Testis (tissue), 3 donors: Measurements from ENCODE around the gene RPS17. TPM values are rescaled to one million over a fixed set of nuclear protein-coding genes. Genes with fewer than 3 reads are reported as not detected.

Experiments
- DNase-seq: peaks from one replicate; pipeline ENCODE4 v3.0.0-alpha.2; 2019
- H3K27ac ChIP-seq, 2 donors: fragments of 200-600 bp; sonication (generic); one replicate each; pipeline ENCODE4 v1.5.1; 2019
- H3K27me3 ChIP-seq: fragments of 200-600 bp; sonication (generic); one replicate; pipeline ENCODE4 v1.5.1; 2019
- H3K36me3 ChIP-seq: fragments of 200-600 bp; sonication (generic); one replicate; pipeline ENCODE4 v1.5.1; 2017; ENCODE audit warnings: low read depth; ENCODE audit errors: missing control alignments
- H3K4me1 ChIP-seq: fragments of 200-600 bp; sonication (generic); one replicate; pipeline ENCODE4 v1.5.1; 2019
- H3K4me3 ChIP-seq, 2 donors: fragments of 200-600 bp; sonication (generic); one replicate each; pipeline ENCODE4 v1.5.1; 2017 to 2019
- H3K9me3 ChIP-seq: fragments of 200-600 bp; sonication (generic); one replicate; pipeline ENCODE4 v1.5.1; 2017
- POLR2A ChIP-seq: fragments of 450-650 bp; IDR thresholded peaks from one replicate; pipeline ENCODE4 v1.6.1; 2017; ENCODE audit warnings: antibody characterized with exemption, mild to moderate bottlenecking, moderate library complexity
- WGBS, 2 donors: methylation state at CpG; one replicate each; pipeline ENCODE4 v1.1.5; 2018; 5-methylcytosine and 5-hydroxymethylcytosine counted together
- intact Hi-C: fragments of 100-400 bp; cut with DNase I; formaldehyde crosslinking; loops from one replicate; pipeline ENCODE4 v1.15.1; 2023; ENCODE audit warnings: low total_unique reads
- polyA plus RNA-seq: library from polyadenylated mRNA; stranded (reverse); fragments of 350-450 nt; fragmentation: Illumina TruSeq; extraction: RNeasy Lipid Tissue Mini Kit (QIAGEN cat#74804); gene quantifications from one replicate; pipeline ENCODE4 v1.2.3, GENCODE V29; 2014; ENCODE audit warnings: low read depth, low replicate concordance; ENCODE audit not compliant: insufficient read depth
- total RNA-seq, 2 donors: library from RNA; depleted of rRNA; stranded (reverse); fragments of >200 nt; gene quantifications; one replicate each; pipeline ENCODE4 v1.2.3, GENCODE V29; 2016
- TF ChIP-seq, protein P1 (sequence below), 3 experiments: fragments of 450-650 bp in 2 of 3; fragments of 200-600 bp in 1 of 3; sonication (generic) in 1 of 3; IDR thresholded peaks; one replicate each; pipeline ENCODE4 v1.5.1; 2016 to 2019; ENCODE audit warnings: antibody characterized with exemption in 3 of 3, mild to moderate bottlenecking in 2 of 3, moderate library complexity in 1 of 3

Gene RPS17
- total and polyA plus RNA-seq, 3 donors from 2014 or later: 567 to 995 (median 887) TPM

DNA sequence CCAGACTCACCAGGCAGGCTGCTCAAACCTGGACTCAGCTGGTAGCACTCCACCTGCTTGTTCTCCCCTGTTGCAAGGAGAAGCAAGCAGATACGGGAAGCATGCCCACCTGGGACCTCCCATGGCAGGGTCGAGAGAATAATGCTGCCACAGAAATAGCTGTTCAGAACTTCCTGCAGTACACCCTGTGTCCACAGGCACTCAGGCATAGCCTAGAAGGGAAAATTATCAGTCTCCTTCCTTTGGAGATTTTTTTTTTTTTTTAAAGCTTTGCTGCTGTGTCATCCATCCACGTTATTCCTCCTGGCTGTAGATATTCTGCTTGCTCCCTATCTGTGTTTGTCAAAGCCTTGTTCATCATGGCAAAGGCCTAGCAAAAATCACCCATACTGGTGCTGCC, 32.7 kb upstream of the RPS17 start:
- H3K36me3 ChIP-seq: no peaks in the 10 kb centered on the region
- no peak overlapping the region for H3K4me3 ChIP-seq
- intact Hi-C loops: no loop called here
- H3K9me3 ChIP-seq: no peaks in the 10 kb centered on the region
- H3K4me1 ChIP-seq: peaks cover 5% of the 10 kb centered on the region
- 56 to 67% methylated on average over 3 of the region's 3 CpGs for WGBS, 2 donors
- H3K27ac ChIP-seq: no peak overlapping the region
- no peak for DNase-seq
- no peaks in the 10 kb centered on the region for H3K27me3 ChIP-seq
- no peak for TF ChIP-seq POLR2A
- TF ChIP-seq, protein P1, sequence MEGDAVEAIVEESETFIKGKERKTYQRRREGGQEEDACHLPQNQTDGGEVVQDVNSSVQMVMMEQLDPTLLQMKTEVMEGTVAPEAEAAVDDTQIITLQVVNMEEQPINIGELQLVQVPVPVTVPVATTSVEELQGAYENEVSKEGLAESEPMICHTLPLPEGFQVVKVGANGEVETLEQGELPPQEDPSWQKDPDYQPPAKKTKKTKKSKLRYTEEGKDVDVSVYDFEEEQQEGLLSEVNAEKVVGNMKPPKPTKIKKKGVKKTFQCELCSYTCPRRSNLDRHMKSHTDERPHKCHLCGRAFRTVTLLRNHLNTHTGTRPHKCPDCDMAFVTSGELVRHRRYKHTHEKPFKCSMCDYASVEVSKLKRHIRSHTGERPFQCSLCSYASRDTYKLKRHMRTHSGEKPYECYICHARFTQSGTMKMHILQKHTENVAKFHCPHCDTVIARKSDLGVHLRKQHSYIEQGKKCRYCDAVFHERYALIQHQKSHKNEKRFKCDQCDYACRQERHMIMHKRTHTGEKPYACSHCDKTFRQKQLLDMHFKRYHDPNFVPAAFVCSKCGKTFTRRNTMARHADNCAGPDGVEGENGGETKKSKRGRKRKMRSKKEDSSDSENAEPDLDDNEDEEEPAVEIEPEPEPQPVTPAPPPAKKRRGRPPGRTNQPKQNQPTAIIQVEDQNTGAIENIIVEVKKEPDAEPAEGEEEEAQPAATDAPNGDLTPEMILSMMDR (IDR thresholded peaks at IDR 0.05): no peak

DNA sequence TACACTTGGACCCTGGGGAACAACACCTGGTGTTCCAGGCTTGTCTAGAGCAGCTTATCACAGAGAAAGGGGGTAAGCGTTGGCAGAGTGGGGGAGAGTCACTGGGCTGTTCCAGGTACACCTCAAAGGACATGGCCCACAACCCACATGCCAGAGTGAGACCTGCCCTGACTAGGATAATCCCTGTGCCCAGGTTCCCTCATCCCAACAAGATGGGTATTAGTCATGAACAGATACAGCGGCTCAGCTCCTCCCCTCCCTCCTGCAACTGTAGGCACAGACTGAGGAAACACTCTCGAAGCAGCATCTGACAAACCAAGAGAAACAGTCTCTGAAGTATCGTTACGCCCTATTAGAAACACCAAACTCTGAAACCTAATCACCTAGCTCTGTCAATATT, 32.1 kb upstream of the RPS17 start:
- Histone ChIP-seq H3K27me3 (no peaks in the 10 kb centered on the region), H3K4me3 (no peak overlapping the region), H3K9me3 (no peaks in the 10 kb centered on the region), H3K36me3 (no peaks in the 10 kb centered on the region), H3K27ac (peak overlapping the region in 1 of 2 donors; percentile 55), H3K4me1 (peaks cover 5% of the 10 kb centered on the region)
- no peak for DNase-seq
- TF ChIP-seq POLR2A: no peak
- TF ChIP-seq, protein P1 (IDR thresholded peaks at IDR 0.05): no peak
- 78 to 86% methylated on average over 5 of the region's 5 CpGs for WGBS, 2 donors
- intact Hi-C loops: no loop called here

DNA sequence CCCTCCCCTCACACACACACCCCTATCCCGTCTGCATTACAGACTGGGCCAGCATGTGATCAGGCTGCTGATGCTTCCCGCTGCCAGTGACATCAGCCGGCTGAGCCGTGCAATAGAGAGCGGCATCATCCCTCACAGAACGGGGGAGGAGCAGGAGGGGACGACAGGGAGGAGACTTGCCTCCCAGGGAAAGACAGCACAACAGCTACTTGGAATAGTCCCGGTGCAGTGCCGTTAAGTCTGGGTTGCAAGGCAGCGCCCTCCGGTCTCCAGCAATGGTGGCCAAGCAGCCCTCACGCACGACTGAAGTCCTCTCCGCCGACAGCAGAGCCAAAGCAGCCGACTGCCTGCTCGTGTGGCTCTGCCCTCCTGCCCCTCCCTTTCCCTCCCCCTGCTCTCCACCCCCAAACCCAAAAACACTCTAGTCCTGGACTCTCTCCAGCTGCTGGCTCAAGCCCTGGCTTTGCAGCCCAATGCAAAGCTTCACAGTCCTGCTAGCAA, 31.5 kb upstream of the RPS17 start:
- Histone ChIP-seq H3K27me3 (no peaks in the 10 kb centered on the region), H3K4me3 (peak overlapping the region in 1 of 2 donors; percentile 51), H3K9me3 (no peaks in the 10 kb centered on the region), H3K4me1 (peaks cover 5% of the 10 kb centered on the region), H3K27ac (peak overlapping the region; percentile 19 to 55), H3K36me3 (no peaks in the 10 kb centered on the region)
- 18 to 19% methylated on average over 11 to 17 of the region's 17 CpGs for WGBS, 2 donors
- TF ChIP-seq POLR2A: no peak
- TF ChIP-seq, protein P1 (IDR thresholded peaks at IDR 0.05): peak in 1 of 3 experiments; percentile 4
- DNase-seq: peak; percentile 83
- intact Hi-C loops: no loop called here

DNA sequence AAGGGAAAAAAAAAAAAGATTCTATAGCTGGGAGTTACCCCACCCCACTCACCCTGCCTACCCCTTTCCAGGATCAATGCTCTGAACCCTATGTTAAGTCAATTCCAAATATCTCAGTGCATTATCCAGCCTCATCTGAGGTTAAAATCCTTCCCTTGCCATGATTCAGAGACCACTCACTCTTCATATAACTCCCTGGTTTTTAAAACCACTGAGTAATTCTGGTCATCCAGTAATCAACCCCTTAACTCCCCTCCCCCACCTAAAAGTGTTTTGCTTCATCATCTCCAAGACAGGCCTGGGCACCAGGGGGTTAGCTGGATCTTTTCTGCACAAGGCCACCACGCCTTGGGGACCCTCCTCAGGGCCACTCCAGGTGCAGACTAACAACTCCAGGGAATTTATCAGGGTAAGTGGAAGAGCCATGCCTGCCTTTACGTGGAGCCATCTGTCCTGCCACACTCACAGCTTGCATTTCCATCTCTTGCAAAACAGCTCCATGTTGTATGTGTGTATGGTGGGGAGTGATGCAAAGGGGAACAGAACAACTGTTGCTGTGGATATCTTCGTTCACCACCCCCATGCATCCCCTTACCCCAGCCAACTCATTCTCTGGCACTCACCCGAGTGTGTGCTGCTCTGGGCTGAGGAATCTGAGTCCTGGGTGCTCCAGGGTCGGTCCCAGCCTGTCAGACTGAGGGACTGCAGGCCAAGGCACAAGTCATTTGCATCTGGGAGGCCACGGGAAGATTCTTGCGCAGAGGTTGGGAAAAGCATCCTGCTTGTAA, 30.7 kb upstream of the RPS17 start:
- TF ChIP-seq, protein P1 (IDR thresholded peaks at IDR 0.05): no peak
- TF ChIP-seq POLR2A: no peak
- Histone ChIP-seq H3K4me1 (peaks cover 5% of the 10 kb centered on the region), H3K4me3 (no peak overlapping the region), H3K9me3 (no peaks in the 10 kb centered on the region), H3K27me3 (no peaks in the 10 kb centered on the region), H3K27ac (no peak overlapping the region), H3K36me3 (no peaks in the 10 kb centered on the region)
- no peak for DNase-seq
- intact Hi-C loops: no loop called here
- 52 to 66% methylated on average over 6 to 7 of the region's 7 CpGs for WGBS, 2 donors
